Mesendoderm (in vitro differentiated cells): ENCODE measurements around the gene HNRNPF.

Source experiments
- DNase-seq: peaks from one replicate; pipeline ENCODE4 v3.0.0; 2013
- H2AK5ac ChIP-seq: 2 replicates; pipeline ENCODE4 v1.6.1; 2013; ENCODE audit warnings: low read length, inconsistent platforms
- H2BK120ac ChIP-seq: 2 replicates; pipeline ENCODE4 v1.6.1; 2013; ENCODE audit warnings: low read depth, mild to moderate bottlenecking, low read length, moderate library complexity, mixed read lengths
- H2BK15ac ChIP-seq: replicated peaks from 2 replicates; pipeline ENCODE4 v1.6.1; 2013; ENCODE audit warnings: low read depth, mild to moderate bottlenecking, moderate library complexity
- H2BK5ac ChIP-seq: 2 replicates; pipeline ENCODE4 v1.6.1; 2013; ENCODE audit warnings: low read length, inconsistent platforms
- H3K18ac ChIP-seq: 2 replicates; pipeline ENCODE4 v1.6.1; 2013; ENCODE audit warnings: mild to moderate bottlenecking, low read length, mixed read lengths
- H3K23ac ChIP-seq: one replicate; pipeline ENCODE4 v1.6.1; 2013; ENCODE audit warnings: low read length
- H3K27ac ChIP-seq: 2 replicates; pipeline ENCODE4 v1.5.1; 2013; ENCODE audit warnings: low read depth, mild to moderate bottlenecking, inconsistent platforms, low read length, moderate library complexity
- H3K27me3 ChIP-seq: 2 replicates; pipeline ENCODE4 v1.6.1; 2013; ENCODE audit warnings: low read length, control low read depth, mild to moderate bottlenecking, inconsistent platforms; ENCODE audit not compliant: insufficient read depth, poor library complexity
- H3K36me3 ChIP-seq: 2 replicates; pipeline ENCODE4 v1.6.1; 2013; ENCODE audit warnings: low read length, inconsistent platforms; ENCODE audit not compliant: control insufficient read depth, insufficient read depth
- H3K4ac ChIP-seq: one replicate; pipeline ENCODE4 v1.6.1; 2013; ENCODE audit warnings: low read depth, mild to moderate bottlenecking, low read length, moderate library complexity
- H3K4me1 ChIP-seq: 2 replicates; pipeline ENCODE4 v1.6.1; 2013; ENCODE audit warnings: low read depth, low read length, inconsistent platforms; ENCODE audit not compliant: control insufficient read depth
- H3K4me2 ChIP-seq: 2 replicates; pipeline ENCODE4 v1.6.1; 2013; ENCODE audit warnings: low read length
- H3K4me3 ChIP-seq: 2 replicates; pipeline ENCODE4 v1.5.1; 2013; ENCODE audit warnings: mild to moderate bottlenecking, low read length
- H3K56ac ChIP-seq: one replicate; pipeline ENCODE4 v1.6.1; 2013; ENCODE audit warnings: low read length
- H3K79me1 ChIP-seq: 2 replicates; pipeline ENCODE4 v1.6.1; 2013; ENCODE audit warnings: low read length, inconsistent platforms
- H3K79me2 ChIP-seq: 2 replicates; pipeline ENCODE4 v1.6.1; 2013; ENCODE audit warnings: mild to moderate bottlenecking, low read length; ENCODE audit not compliant: control insufficient read depth, insufficient read depth
- H3K9ac ChIP-seq: 2 replicates; pipeline ENCODE4 v1.6.1; 2013; ENCODE audit warnings: low read length, inconsistent platforms
- H4K5ac ChIP-seq: one replicate; pipeline ENCODE4 v1.6.1; 2013; ENCODE audit warnings: low read length
- H4K8ac ChIP-seq: one replicate; pipeline ENCODE4 v1.6.1; 2013; ENCODE audit warnings: low read depth, mild to moderate bottlenecking, control low read depth, low read length, moderate library complexity
- WGBS: extraction: QIAGEN DNeasy Blood & Tissue Kit; methylation state at CpG from one replicate; pipeline ENCODE4 v1.1.7; 2013; ENCODE audit warnings: low lambda C conversion rate, missing lambda C conversion rate; ENCODE audit not compliant: insufficient coverage; ENCODE audit errors: extremely low coverage; 5-methylcytosine and 5-hydroxymethylcytosine counted together

The HNRNPF gene

DNA sequence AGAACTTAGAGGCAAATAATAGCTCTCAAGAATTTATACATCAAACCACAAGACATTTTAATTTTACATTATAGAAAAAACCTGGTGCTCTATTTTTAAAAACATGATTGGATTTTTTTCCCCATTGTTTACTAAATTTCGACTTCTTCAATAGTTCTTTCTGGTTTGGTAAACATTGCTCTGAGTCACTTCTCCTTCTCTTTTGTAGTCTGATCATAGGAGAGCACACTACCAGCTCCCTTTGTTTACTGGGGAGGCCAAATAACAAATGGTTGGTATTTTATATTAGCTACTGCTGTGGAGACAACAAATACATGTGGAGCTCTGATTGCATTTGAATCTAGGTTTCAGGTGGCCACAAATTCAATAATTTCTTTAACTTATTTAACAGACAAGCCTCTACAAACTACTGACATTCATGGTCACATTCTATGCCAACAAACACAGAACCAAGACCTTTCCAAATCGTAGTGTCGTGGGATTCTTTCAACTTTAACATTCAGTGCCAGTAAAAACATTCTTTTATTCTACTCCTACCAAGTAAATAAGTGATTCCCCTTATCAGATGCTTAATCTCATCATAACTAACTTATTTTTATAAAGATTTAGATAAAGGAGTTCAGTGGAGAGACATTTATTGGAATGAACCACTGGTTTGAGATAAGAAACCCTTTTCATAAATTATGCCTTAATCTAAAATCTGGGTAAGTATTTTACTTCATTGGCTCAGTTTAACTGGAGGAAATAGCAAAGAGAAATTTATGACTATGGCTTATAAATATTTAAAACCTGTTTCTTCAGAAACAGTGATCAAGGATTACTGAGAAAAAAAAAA is 55.3 kb downstream of the HNRNPF start:
- Histone ChIP-seq H3K27ac (no peak overlapping the region), H4K8ac (no peak overlapping the region), H2BK120ac (no peak overlapping the region), H3K4me1 (no peaks in the 10 kb centered on the region), H2BK15ac (no peak overlapping the region), H2AK5ac (no peak overlapping the region), H3K23ac (no peak overlapping the region), H3K56ac (no peak overlapping the region), H3K27me3 (no peaks in the 10 kb centered on the region), H3K4me3 (no peak overlapping the region), H3K4ac (no peak overlapping the region), H3K79me1 (no peaks in the 10 kb centered on the region), H3K18ac (no peak overlapping the region), H3K4me2 (no peak overlapping the region), H4K5ac (no peak overlapping the region), H2BK5ac (no peak overlapping the region), H3K79me2 (no peaks in the 10 kb centered on the region), H3K36me3 (no peaks in the 10 kb centered on the region), H3K9ac (no peak overlapping the region)
- no CpG with 5 or more reads among the region's 3 CpGs for WGBS
- no peak for DNase-seq

DNA sequence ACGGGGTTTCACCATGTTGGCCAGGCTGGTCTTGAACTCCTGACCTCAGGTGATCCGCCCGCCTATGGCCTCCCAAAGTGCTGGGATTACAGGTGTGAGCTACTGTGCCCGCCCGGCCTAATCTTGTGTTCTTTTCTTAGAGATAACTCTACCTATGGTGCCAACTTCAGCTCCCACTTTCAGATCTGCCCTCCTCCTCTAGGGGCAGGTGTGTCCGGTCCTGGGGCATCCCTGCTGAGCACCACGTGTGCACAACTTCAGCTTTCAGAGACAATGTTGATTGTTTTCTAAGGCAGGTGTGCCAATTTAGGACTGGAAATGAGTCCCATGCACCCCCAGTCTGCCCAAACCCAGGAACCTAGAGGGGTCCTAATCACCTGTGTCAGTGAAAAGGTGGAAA is 56.0 kb downstream of the HNRNPF start:
- WGBS = no CpG with 5 or more reads among the region's 7 CpGs
- H4K5ac ChIP-seq = no peak overlapping the region
- no peak overlapping the region for H2BK120ac ChIP-seq
- no peak overlapping the region for H3K4me2 ChIP-seq
- no peak for DNase-seq
- no peak overlapping the region for H2AK5ac ChIP-seq
- no peaks in the 10 kb centered on the region for H3K79me2 ChIP-seq
- no peak overlapping the region for H3K9ac ChIP-seq
- no peak overlapping the region for H3K23ac ChIP-seq
- H3K4ac ChIP-seq = no peak overlapping the region
- no peaks in the 10 kb centered on the region for H3K79me1 ChIP-seq
- H2BK5ac ChIP-seq = no peak overlapping the region
- no peak overlapping the region for H3K56ac ChIP-seq
- no peak overlapping the region for H2BK15ac ChIP-seq
- no peak overlapping the region for H3K27ac ChIP-seq
- H4K8ac ChIP-seq = no peak overlapping the region
- no peak overlapping the region for H3K18ac ChIP-seq
- H3K27me3 ChIP-seq = no peaks in the 10 kb centered on the region
- H3K4me3 ChIP-seq = no peak overlapping the region
- H3K36me3 ChIP-seq = no peaks in the 10 kb centered on the region
- H3K4me1 ChIP-seq = no peaks in the 10 kb centered on the region

DNA sequence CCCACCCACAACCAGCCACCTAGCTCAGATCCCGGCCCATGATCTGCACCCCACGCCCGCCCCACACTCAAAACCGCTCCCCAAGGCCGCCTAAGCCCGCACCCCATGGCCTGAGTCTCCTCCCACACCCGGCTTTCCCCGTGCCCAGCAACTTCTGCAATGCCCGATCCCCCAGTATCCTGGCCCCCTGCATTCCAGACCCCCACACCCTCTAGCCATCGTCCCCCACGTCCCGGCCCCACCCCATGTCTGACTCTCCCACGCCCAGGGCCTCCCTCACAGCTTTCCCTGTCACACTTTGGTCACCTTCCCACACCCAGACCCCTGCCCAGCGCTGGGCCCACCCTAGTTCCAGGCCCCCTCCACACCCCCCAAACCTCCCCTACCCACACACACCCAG is 57.7 kb downstream of the HNRNPF start:
- Histone ChIP-seq H2AK5ac (no peak overlapping the region), H3K79me2 (no peaks in the 10 kb centered on the region), H2BK5ac (no peak overlapping the region), H3K18ac (no peak overlapping the region), H4K8ac (no peak overlapping the region), H2BK120ac (no peak overlapping the region), H3K4me2 (no peak overlapping the region), H3K23ac (no peak overlapping the region), H3K4ac (no peak overlapping the region), H3K27me3 (no peaks in the 10 kb centered on the region), H3K4me3 (no peak overlapping the region), H4K5ac (no peak overlapping the region), H3K36me3 (no peaks in the 10 kb centered on the region), H3K9ac (no peak overlapping the region), H2BK15ac (no peak overlapping the region), H3K79me1 (no peaks in the 10 kb centered on the region), H3K56ac (no peak overlapping the region), H3K27ac (no peak overlapping the region), H3K4me1 (no peaks in the 10 kb centered on the region)
- WGBS = no CpG with 5 or more reads among the region's 14 CpGs
- DNase-seq = no peak

DNA sequence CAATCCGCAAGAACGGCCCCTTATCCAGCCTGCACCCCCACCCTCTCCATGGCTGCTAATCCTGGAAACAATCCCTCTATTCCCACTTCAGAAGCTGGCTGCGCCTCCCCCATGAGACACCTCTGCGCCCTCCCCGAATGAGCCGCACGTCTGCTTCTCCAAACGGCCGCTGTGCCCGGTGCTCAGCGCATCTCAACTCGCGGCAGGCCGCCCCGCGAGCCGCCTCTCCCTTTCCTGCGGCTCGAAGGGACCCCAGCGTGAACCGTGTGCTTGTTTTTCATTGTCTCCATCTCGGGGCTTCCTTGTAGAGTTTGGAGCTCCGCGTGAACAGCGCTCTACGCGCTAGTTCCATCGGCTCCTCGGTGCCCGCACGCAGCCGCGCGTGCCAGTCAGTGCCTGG is 58.3 kb downstream of the HNRNPF start:
- Histone ChIP-seq H3K9ac (no peak overlapping the region), H3K18ac (no peak overlapping the region), H3K79me1 (no peaks in the 10 kb centered on the region), H2AK5ac (no peak overlapping the region), H3K79me2 (no peaks in the 10 kb centered on the region), H3K4me2 (no peak overlapping the region), H4K5ac (no peak overlapping the region), H3K4ac (no peak overlapping the region), H2BK5ac (no peak overlapping the region), H3K4me3 (no peak overlapping the region), H3K27ac (no peak overlapping the region), H4K8ac (no peak overlapping the region), H3K56ac (no peak overlapping the region), H3K4me1 (no peaks in the 10 kb centered on the region), H3K27me3 (no peaks in the 10 kb centered on the region), H3K36me3 (no peaks in the 10 kb centered on the region), H2BK15ac (no peak overlapping the region), H2BK120ac (no peak overlapping the region), H3K23ac (no peak overlapping the region)
- no CpG with 5 or more reads among the region's 34 CpGs for WGBS
- DNase-seq = no peak

DNA sequence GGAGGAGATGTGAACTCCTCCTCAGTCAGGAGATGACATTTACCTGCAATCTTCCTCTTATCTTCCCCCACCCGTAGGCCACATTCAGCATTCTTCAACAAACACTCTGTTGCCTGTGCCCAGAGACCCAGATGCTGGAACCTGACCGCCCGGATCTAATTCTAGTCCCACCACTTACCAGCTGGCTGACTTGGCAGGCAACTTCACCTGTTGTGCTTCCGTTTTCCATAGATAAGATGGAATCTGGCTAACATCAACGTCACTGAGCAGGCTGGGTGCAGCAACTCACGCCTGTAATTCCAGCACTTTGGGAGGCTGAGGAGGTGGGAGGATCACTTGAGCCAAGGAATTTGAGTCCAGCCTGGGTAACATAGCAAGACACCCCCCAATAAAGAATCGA is 58.8 kb downstream of the HNRNPF start:
- Histone ChIP-seq H3K79me2 (no peaks in the 10 kb centered on the region), H3K79me1 (no peaks in the 10 kb centered on the region), H2BK120ac (no peak overlapping the region), H3K4me1 (no peaks in the 10 kb centered on the region), H3K36me3 (no peaks in the 10 kb centered on the region), H3K4me2 (no peak overlapping the region), H4K5ac (no peak overlapping the region), H2AK5ac (no peak overlapping the region), H3K18ac (no peak overlapping the region), H3K27ac (no peak overlapping the region), H3K56ac (no peak overlapping the region), H2BK15ac (no peak overlapping the region), H3K4ac (no peak overlapping the region), H3K9ac (no peak overlapping the region), H4K8ac (no peak overlapping the region), H3K27me3 (no peaks in the 10 kb centered on the region), H2BK5ac (no peak overlapping the region), H3K23ac (no peak overlapping the region), H3K4me3 (no peak overlapping the region)
- peak; percentile 45 for DNase-seq
- no CpG with 5 or more reads among the region's 7 CpGs for WGBS
